Activated CD4-positive, alpha-beta memory T cell treated with anti-CD3 and anti-CD28 coated beads for 36 hours (primary cell): ENCODE data around the gene DPP10. TPM values are rescaled to one million over a fixed set of nuclear protein-coding genes. Genes with fewer than 3 reads are reported as not detected.
"Not testable (repeated sequence)": the region's sequence is repeated elsewhere in the genome, so short reads cannot be mapped to it uniquely, and the experiment has no call there.

Experiments
- CTCF ChIA-PET: fragments of 350-600 bp; sonication (Branson Sonifier 250); formaldehyde crosslinking; loops from one replicate; lab custom pipeline; 2021; ENCODE audit warnings: antibody characterized with exemption, inconsistent platforms; lab: Charles Lee
- POLR2A ChIA-PET: fragments of 350-600 bp; sonication (Branson Sonifier 250); formaldehyde crosslinking; loops from one replicate; lab custom pipeline; 2021; ENCODE audit warnings: antibody characterized with exemption; lab: Charles Lee
- DNase-seq: peaks from one replicate; pipeline ENCODE4 v3.0.0-alpha.2; 2020
- H3K27ac Mint-ChIP-seq: one replicate; pipeline ENCODE4 v1.8.0; 2021; ENCODE audit warnings: mixed read lengths
- H3K27me3 Mint-ChIP-seq: one replicate; pipeline ENCODE4 v1.8.0; 2021; ENCODE audit warnings: mixed read lengths
- H3K36me3 Mint-ChIP-seq: one replicate; pipeline ENCODE4 v1.8.0; 2021; ENCODE audit warnings: mixed read lengths
- H3K4me1 Mint-ChIP-seq: one replicate; pipeline ENCODE4 v1.8.0; 2021; ENCODE audit warnings: low read depth, mixed read lengths
- H3K4me3 Mint-ChIP-seq: one replicate; pipeline ENCODE4 v1.8.0; 2021; ENCODE audit warnings: mild to moderate bottlenecking, mixed read lengths
- H3K9me3 Mint-ChIP-seq: one replicate; pipeline ENCODE4 v1.8.0; 2021; ENCODE audit warnings: mixed read lengths
- intact Hi-C: fragments of 100-400 bp; cut with micrococcal nuclease; formaldehyde crosslinking; loops from one replicate; pipeline ENCODE4 v1.15.1; 2023
- total RNA-seq, 2 experiments: library from RNA; stranded (reverse); gene quantifications; one replicate each; pipeline ENCODE4 v1.2.3, GENCODE V29; 2021

Gene DPP10
- total RNA-seq: not detected

DNA sequence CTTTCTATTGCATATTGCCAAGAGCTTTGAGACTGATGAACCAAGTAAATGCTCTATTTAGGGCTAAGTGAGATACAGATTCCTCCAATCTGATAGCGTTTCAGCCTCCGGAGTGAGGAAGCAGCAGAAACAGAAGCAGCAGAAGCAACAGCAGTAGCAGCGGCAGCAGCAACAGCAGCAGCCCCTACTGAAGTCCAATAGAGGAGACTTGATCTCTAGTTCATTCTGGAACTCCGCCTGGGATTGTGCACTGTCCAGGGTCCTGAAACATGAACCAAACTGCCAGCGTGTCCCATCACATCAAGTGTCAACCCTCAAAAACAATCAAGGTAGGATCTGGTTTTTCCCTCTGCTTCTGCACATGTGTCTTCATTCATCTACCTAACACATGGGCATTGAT, at the start of gene DPP10:
TSS of gene DPP10 (plus strand) at position 132 of the 400 bp plus-strand sequence.
- H3K36me3 Mint-ChIP-seq: no peaks in the 10 kb centered on the region
- no peaks in the 10 kb centered on the region for H3K4me1 Mint-ChIP-seq
- no peaks in the 10 kb centered on the region for H3K9me3 Mint-ChIP-seq
- ChIA-PET CTCF (no interaction called here), POLR2A (no interaction called here)
- peak; percentile 12 for DNase-seq
- peaks cover 2% of the 10 kb centered on the region for H3K27me3 Mint-ChIP-seq
- intact Hi-C loops: no loop called here
- H3K27ac Mint-ChIP-seq: no peak within 1 kb of the TSS
- H3K4me3 Mint-ChIP-seq: no peak within 1 kb of the TSS

DNA sequence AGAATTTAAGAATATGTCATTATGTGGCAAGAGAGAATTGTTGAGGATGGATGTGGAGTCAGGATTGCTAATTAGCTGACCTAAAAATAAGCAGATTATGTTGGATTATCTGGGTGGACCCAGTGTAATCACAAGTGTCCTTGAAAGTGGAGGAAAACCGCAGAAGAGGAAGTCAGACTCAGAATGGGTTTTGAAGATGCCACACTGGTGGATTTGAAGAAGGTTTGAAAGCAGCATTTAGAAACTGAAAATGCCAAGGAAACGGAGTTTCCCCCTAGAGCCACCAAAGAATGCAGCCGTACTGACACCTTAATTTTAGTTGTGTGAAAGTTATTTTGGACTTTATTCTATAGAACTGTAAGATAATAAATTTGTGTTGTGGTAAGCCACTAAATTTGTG, 41.6 kb upstream of the DPP10 start:
- Mint-ChIP-seq H3K27me3 (no peaks in the 10 kb centered on the region), H3K27ac (no peak overlapping the region), H3K9me3 (no peaks in the 10 kb centered on the region), H3K4me3 (no peak overlapping the region), H3K4me1 (no peaks in the 10 kb centered on the region), H3K36me3 (no peaks in the 10 kb centered on the region)
- intact Hi-C loops: no loop called here
- POLR2A ChIA-PET: no interaction called here
- CTCF ChIA-PET: no interaction called here
- no peak for DNase-seq

DNA sequence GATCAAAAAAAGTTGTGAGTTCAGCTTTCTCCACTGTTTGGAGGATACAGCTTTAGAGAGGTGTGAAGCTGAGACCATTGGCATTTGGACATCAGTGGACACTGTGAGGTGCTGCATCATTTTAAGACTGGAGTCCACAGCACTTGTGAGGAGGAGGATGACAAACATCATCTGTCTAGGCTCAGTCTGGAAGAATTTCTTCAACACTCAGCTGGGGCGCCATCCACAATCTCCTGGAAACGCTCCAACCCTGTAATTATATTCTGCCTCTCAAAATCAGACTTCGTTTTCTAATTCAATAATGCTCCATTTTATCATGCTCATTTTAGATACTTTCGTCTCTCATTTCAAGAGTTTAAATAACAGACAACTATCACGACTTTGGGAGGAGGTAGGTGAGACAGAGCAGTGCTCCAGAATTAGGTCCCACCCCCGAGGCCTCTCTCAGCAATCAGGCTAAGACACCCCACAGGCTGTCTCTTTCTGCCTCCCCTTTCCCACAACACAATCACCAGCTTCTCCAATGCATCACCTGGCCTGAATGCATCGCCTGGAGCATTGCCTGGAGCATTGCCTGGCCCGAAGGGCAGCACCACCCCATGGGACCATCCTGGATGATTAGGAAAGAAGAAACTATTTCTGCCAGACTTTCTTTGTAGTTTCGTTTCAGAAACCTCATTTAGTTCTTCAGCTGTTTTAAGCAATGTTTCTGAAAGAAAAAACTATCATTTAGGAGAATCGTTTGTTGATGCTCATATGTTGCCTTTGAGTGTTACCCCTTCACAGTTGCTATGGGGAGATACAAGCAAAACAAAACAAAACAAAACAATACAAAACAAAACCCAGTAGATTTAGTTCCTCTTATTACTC, 37.0 kb upstream of the DPP10 start:
- Mint-ChIP-seq H3K36me3 (no peaks in the 10 kb centered on the region), H3K4me3 (no peak overlapping the region), H3K27ac (no peak overlapping the region), H3K4me1 (no peaks in the 10 kb centered on the region), H3K27me3 (no peaks in the 10 kb centered on the region), H3K9me3 (peaks cover 12% of the 10 kb centered on the region)
- ChIA-PET CTCF (no interaction called here), POLR2A (no interaction called here)
- intact Hi-C loops: no loop called here
- no peak for DNase-seq

DNA sequence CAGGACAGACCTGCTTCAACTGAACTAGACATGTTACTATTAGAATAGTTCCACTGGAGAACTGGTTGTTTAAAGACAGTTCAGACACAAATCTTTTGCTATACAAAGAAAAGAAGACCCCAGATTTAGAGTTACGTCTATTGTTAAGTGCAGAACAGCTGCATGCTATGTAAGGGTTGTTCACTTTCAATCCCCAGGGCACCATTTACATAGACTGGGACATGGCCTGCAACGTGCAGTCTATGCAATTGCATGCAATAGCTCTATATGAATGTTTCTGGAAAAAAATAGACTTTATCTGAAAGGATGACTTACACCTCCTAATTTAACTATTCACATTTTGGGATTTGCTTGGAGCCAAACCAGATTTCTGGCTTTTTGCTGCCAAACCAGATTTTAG, 36.1 kb upstream of the DPP10 start:
- CTCF ChIA-PET: no interaction called here
- Mint-ChIP-seq H3K27me3 (no peaks in the 10 kb centered on the region), H3K4me3 (no peak overlapping the region), H3K4me1 (no peaks in the 10 kb centered on the region), H3K9me3 (peaks cover 12% of the 10 kb centered on the region), H3K36me3 (no peaks in the 10 kb centered on the region), H3K27ac (no peak overlapping the region)
- POLR2A ChIA-PET: no interaction called here
- intact Hi-C loops: no loop called here
- DNase-seq: no peak

DNA sequence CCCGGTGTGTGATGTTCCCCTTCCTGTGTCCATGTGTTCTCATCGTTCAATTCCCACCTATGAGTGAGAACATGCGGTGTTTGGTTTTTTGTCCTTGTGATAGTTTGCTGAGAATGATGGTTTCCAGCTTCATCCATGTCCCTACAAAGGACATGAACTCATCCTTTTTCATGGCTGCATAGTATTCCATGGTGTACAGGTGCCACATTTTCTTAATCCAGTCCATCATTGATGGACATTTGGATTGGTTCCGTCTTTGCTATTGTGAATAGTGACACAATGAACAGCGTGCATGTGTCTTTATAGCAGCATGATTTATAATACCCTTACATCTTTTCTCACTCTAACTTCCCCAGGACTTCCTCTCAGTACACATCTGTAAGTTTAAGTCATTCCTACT, 35.1 kb upstream of the DPP10 start:
- H3K4me1 Mint-ChIP-seq, CTCF ChIA-PET, POLR2A ChIA-PET, H3K27ac Mint-ChIP-seq, intact Hi-C loops, H3K36me3 Mint-ChIP-seq, DNase-seq, H3K27me3 Mint-ChIP-seq, H3K4me3 Mint-ChIP-seq: not testable (repeated sequence)
- H3K9me3 Mint-ChIP-seq: peaks cover 12% of the 10 kb centered on the region

DNA sequence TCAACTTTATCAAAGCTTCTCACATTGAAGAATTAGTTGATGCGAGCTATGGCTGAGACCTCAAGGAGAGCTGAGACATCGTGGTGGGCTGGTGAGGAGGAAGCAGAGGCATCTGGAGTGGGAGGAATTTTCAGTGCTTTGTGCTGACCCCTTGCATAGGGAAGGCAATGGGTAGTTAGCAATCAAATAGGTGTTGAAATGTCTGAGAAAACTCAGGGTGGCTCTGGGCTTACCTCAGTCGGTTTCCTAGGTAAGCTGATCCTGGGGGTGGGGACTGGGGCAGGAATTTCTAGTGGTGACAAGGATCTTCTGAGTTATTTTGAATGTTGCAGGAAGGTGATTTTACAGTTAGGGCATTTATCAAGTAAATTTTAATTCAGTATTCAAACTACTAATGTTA, 20.7 kb upstream of the DPP10 start:
- CTCF ChIA-PET: no interaction called here
- no peak overlapping the region for H3K4me3 Mint-ChIP-seq
- no peak overlapping the region for H3K27ac Mint-ChIP-seq
- no peaks in the 10 kb centered on the region for H3K36me3 Mint-ChIP-seq
- intact Hi-C loops: no loop called here
- no peaks in the 10 kb centered on the region for H3K9me3 Mint-ChIP-seq
- H3K4me1 Mint-ChIP-seq: no peaks in the 10 kb centered on the region
- POLR2A ChIA-PET: no interaction called here
- DNase-seq: no peak
- no peaks in the 10 kb centered on the region for H3K27me3 Mint-ChIP-seq

DNA sequence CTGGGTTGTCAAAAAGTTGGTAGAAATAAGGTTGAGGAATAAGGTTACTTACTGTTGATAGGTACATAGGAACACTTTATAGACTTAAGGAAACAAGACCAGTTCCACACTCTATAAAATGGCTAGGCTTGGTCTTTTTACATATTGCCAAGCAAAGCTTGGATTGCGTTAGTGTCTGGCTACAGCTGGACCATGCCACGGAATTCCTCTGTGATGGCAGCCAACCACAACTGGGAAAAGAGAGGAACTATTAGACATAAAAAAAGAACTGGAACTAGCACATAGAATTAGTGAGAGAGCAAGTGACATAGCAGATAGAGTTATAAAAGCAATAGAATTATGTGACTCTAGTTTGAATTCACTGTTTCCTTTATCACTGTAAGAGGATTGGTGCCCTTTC, 17.7 kb upstream of the DPP10 start:
- CTCF ChIA-PET: no interaction called here
- POLR2A ChIA-PET: no interaction called here
- no peak for DNase-seq
- H3K36me3 Mint-ChIP-seq: no peaks in the 10 kb centered on the region
- intact Hi-C loops: no loop called here
- H3K27me3 Mint-ChIP-seq: no peaks in the 10 kb centered on the region
- H3K4me3 Mint-ChIP-seq: no peak overlapping the region
- H3K27ac Mint-ChIP-seq: no peak overlapping the region
- H3K9me3 Mint-ChIP-seq: no peaks in the 10 kb centered on the region
- H3K4me1 Mint-ChIP-seq: no peaks in the 10 kb centered on the region

DNA sequence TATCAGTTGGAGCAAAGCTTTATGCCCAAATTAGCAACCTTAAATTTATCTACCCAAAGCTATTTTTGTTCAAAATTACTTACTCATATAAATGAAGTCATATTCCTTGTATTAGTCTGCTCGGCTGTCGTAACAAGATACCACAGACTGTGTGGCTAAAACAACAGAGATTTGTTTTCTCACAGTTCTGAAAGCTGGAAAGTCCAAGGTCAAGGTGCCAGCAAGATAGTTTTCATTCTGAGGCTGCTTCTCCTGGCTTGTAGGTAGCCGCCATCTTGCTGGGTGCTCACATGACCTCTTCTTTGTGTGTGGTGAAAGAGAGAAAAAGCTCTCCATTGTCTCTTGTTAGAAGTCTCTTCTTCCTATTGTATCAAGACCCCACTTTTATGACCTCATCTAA, 15.7 kb upstream of the DPP10 start:
- Mint-ChIP-seq H3K4me3 (no peak overlapping the region), H3K4me1 (no peaks in the 10 kb centered on the region), H3K36me3 (no peaks in the 10 kb centered on the region), H3K9me3 (no peaks in the 10 kb centered on the region), H3K27me3 (no peaks in the 10 kb centered on the region), H3K27ac (no peak overlapping the region)
- CTCF ChIA-PET: no interaction called here
- no peak for DNase-seq
- POLR2A ChIA-PET: no interaction called here
- intact Hi-C loops: no loop called here

DNA sequence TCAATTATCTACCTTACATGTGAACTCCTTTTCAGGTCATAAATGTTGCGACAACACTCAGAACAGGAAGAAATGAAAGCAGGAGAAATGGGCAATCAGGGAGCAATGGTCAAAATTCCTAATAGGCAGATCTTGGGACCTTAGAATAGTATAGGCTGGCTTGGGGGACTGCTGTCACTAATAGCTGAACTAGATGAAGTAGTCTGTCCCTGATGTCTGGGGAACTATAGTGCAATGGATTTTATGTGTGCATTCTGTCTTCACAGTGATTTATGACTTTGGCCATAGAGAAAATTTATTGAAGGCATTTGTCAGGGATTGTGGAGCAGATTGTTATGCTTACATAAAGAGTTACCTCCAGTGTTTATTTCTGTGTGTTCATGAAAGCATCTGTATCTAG, 6.1 kb upstream of the DPP10 start:
- H3K4me3 Mint-ChIP-seq: no peak overlapping the region
- ChIA-PET POLR2A (no interaction called here), CTCF (interaction anchor here (0.9 kb wide), 1 partner anchor 47 kb away, joined by 3 read pairs; no protein-coding TSS in a partner anchor)
- no peaks in the 10 kb centered on the region for H3K9me3 Mint-ChIP-seq
- peaks cover 2% of the 10 kb centered on the region for H3K27me3 Mint-ChIP-seq
- H3K36me3 Mint-ChIP-seq: no peaks in the 10 kb centered on the region
- intact Hi-C loops: no loop called here
- no peak overlapping the region for H3K27ac Mint-ChIP-seq
- DNase-seq: no peak
- no peaks in the 10 kb centered on the region for H3K4me1 Mint-ChIP-seq

DNA sequence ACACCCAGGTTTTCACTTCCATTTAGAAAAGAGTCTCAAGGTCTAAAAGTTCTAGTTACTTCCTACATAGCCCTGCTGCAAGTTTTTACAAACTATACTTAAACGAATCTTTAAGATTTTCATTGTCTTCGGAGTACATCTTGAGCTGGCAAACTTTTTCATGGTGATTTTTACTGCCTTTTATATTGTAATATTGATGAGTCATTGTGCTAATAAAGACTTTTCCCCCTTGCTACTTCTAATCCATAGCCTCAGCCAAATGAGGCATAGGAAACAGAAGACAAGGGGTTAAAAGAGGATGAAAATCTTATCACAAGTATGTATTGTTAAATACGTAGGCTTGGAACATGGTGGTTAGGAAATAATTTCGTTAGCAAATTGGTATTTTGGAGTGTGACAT, 4.1 kb downstream of the DPP10 start:
- Mint-ChIP-seq H3K9me3 (no peaks in the 10 kb centered on the region), H3K27me3 (peaks cover 3% of the 10 kb centered on the region), H3K27ac (no peak overlapping the region), H3K36me3 (no peaks in the 10 kb centered on the region), H3K4me3 (no peak overlapping the region), H3K4me1 (no peaks in the 10 kb centered on the region)
- DNase-seq: no peak
- intact Hi-C loops: no loop called here
- ChIA-PET CTCF (no interaction called here), POLR2A (no interaction called here)

DNA sequence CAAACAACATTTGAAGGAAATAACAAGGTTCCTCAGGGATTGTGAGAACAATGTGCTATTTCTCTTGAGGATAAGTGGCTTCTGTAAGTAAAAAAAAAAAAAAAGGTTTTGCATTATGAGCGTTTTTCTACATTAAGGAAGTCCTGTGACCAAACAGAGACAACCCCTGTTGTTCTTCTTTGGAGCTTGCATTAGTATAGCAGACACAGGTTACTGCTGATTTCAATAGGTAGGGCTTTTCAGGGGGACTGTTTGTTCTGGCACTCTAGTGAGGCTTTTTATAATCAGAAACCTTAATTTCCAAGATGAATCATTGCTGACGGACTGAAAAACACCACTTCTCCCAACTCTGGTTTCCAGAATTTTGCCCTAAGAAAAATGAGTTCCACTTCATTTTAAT, 8.2 kb downstream of the DPP10 start:
- H3K4me1 Mint-ChIP-seq: no peaks in the 10 kb centered on the region
- intact Hi-C loops: no loop called here
- H3K27ac Mint-ChIP-seq: no peak overlapping the region
- POLR2A ChIA-PET: no interaction called here
- H3K27me3 Mint-ChIP-seq: peaks cover 3% of the 10 kb centered on the region
- CTCF ChIA-PET: no interaction called here
- no peaks in the 10 kb centered on the region for H3K36me3 Mint-ChIP-seq
- no peaks in the 10 kb centered on the region for H3K9me3 Mint-ChIP-seq
- no peak for DNase-seq
- no peak overlapping the region for H3K4me3 Mint-ChIP-seq

DNA sequence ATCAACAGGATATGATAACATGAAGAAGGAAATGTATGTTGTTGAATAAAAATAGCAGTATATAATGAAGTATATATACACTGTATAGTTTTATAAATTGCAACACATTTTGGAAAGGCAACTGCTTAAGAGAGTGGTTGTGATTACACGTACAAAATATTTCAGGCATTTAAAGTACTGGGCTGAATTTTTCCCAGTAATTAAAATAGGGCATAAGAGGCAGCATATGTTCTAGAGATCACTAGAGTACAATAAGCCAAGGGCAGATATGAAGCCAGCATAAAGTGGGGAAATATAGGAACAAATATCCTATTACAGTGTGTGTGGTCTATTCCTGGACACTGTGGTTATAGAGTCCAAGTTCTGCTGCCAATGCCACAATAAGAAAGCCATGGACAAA, 14.1 kb downstream of the DPP10 start:
- H3K27me3 Mint-ChIP-seq: no peaks in the 10 kb centered on the region
- intact Hi-C loops: no loop called here
- DNase-seq: no peak
- ChIA-PET POLR2A (no interaction called here), CTCF (no interaction called here)
- no peak overlapping the region for H3K4me3 Mint-ChIP-seq
- H3K4me1 Mint-ChIP-seq: no peaks in the 10 kb centered on the region
- H3K27ac Mint-ChIP-seq: no peak overlapping the region
- H3K9me3 Mint-ChIP-seq: no peaks in the 10 kb centered on the region
- H3K36me3 Mint-ChIP-seq: no peaks in the 10 kb centered on the region

DNA sequence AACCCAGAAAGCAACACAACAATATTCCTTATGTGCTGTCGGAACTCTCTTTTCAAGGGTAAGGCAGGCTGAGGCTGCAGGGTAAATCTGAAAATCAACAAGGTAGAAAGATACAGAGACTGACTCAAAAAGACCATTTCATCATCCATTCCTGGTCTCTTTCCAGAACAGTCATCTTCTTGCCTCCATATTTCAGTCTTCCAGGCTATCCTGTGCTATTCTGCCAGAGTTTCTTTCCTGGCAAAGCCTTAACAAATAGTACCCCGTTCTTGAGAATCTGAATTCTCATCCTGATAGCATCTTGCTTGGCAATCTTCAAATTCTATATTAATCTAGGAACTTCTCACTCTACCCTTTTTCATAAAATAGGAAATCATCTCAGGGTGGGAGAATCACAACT, 15.5 kb downstream of the DPP10 start:
- CTCF ChIA-PET: no interaction called here

More for the DNA sequence above, 15.5 kb downstream of the DPP10 start:
- Mint-ChIP-seq H3K27ac (no peak overlapping the region), H3K4me1 (no peaks in the 10 kb centered on the region), H3K4me3 (no peak overlapping the region), H3K36me3 (no peaks in the 10 kb centered on the region), H3K9me3 (no peaks in the 10 kb centered on the region), H3K27me3 (no peaks in the 10 kb centered on the region)
- POLR2A ChIA-PET: no interaction called here
- intact Hi-C loops: no loop called here
- DNase-seq: no peak
